AG09309 (cell line): ENCODE measurements around the gene NF1.
"Not testable (repeated sequence)": the region's sequence is repeated elsewhere in the genome, so short reads cannot be mapped to it uniquely, and the experiment has no call there.

ENCODE experiments used
- DNase-seq: peaks from one replicate; pipeline ENCODE4 v3.0.0-alpha.2; 2010; ENCODE audit warnings: low read depth
- H3K4me3 ChIP-seq: 2 replicates; pipeline ENCODE4 v1.5.1; 2011; ENCODE audit warnings: mild to moderate bottlenecking, low read depth, low read length, moderate library complexity; ENCODE audit not compliant: control insufficient read depth
- TF ChIP-seq, protein P1 (sequence below): IDR thresholded peaks from 2 replicates; pipeline ENCODE4 v1.5.1; 2011; ENCODE audit warnings: mild to moderate bottlenecking, low read depth, low read length, inconsistent platforms; ENCODE audit not compliant: insufficient read depth, control insufficient read depth; ENCODE audit errors: missing control alignments

NF1 gene

DNA sequence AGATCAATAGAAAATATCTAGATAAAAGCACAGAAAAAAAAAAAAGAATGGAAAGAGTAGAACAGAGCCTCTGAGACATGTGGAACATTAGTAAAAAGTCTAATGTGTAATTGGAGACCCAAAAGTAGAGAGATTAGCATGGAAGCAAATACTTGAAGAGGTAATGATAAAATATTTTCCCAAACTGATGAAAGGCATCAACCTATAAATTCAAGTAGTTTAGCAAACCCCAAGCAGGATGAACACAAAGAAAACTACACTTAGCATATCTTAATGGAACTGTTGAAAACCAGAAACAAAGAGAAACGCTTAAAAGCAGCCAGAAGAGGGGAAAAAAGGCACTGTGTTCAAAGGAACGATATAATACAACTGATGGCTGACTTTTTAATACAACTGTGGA lies 16.4 kb downstream of the NF1 start:
- no peak for DNase-seq
- TF ChIP-seq, protein P1, sequence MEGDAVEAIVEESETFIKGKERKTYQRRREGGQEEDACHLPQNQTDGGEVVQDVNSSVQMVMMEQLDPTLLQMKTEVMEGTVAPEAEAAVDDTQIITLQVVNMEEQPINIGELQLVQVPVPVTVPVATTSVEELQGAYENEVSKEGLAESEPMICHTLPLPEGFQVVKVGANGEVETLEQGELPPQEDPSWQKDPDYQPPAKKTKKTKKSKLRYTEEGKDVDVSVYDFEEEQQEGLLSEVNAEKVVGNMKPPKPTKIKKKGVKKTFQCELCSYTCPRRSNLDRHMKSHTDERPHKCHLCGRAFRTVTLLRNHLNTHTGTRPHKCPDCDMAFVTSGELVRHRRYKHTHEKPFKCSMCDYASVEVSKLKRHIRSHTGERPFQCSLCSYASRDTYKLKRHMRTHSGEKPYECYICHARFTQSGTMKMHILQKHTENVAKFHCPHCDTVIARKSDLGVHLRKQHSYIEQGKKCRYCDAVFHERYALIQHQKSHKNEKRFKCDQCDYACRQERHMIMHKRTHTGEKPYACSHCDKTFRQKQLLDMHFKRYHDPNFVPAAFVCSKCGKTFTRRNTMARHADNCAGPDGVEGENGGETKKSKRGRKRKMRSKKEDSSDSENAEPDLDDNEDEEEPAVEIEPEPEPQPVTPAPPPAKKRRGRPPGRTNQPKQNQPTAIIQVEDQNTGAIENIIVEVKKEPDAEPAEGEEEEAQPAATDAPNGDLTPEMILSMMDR: no peak

GRCh38 chr17:31112001-31112661 lies 17.4 kb downstream of the NF1 start:
- TF ChIP-seq, protein P1: no peak
- no peak for DNase-seq

More for the DNA sequence above, 16.4 kb downstream of the NF1 start:
- no peak overlapping the region for H3K4me3 ChIP-seq

DNA sequence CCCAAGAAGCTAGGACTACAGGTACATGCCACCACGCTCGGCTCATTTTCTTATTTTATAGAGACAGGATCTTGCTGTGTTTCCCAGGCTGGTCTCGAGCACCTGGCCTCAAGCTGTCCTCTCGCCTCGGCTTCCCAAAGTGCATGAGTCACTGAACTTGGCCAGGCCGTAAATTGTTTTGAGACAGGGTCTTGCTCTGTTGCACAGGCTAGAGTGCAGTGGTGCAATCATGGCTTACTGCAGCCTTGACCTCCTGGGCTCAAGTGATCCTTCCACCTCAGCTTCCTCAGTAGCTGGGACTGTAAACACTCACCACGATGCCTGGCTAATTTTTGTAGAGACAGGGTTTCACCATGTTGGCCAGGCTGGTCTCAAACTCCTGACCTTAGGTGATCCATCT lies 18.6 kb downstream of the NF1 start:
- DNase-seq: not testable (repeated sequence)

More at GRCh38 chr17:31112001-31112661, 17.4 kb downstream of the NF1 start:
- H3K4me3 ChIP-seq: no peak overlapping the region

DNA sequence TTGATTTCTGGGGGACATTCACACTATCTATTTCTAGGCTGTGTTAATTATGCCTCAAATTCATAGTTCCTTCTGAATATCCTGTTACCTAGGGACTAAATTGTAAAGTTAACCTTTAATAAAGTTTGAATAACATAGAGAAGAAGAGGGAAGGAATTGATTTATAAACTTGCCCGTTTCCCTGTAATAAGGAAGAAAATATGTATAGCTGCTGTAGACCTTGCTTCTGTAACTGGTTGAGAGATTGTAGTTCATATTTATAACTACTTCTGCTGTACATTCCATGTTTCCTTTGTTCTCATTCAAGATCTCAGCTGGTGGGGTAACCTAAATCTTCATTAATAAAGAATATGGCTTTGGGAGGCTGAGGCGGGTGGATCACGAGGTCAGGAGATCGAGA lies 19.2 kb downstream of the NF1 start:
- DNase-seq: no peak
- no peak overlapping the region for H3K4me3 ChIP-seq
- TF ChIP-seq, protein P1: no peak

More for the DNA sequence above, 18.6 kb downstream of the NF1 start:
- not testable (repeated sequence) for H3K4me3 ChIP-seq

- DNase-seq: no peak
- H3K4me3 ChIP-seq: no peak overlapping the region
- TF ChIP-seq, protein P1: no peak
These were observed 20.3 kb downstream of the NF1 start for GRCh38 chr17:31114956-31115555.

- no peak overlapping the region for H3K4me3 ChIP-seq
- TF ChIP-seq, protein P1: no peak
- no peak for DNase-seq
These were observed 21.4 kb downstream of the NF1 start for GRCh38 chr17:31116167-31116566.

DNA sequence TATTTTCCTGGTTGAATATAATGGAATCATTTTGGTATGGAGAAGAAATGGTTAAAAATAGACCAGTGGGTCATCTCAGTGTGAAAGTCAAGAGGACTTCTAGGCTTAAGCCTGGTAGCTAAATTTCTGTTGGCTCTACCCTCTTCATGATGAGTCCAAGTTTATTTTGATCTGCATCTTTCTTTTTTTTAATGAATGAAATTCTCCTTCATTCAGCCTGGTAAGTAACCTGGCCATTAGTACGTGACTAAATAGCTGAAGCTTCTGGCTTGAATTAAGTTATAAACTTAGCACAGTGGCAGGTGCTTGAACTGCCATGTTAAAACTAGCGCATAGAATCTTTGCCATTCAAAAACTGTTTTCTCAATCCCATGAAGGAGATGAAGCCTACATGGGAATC lies 28.0 kb downstream of the NF1 start:
- TF ChIP-seq, protein P1: no peak

More for the DNA sequence above, 28.0 kb downstream of the NF1 start:
- H3K4me3 ChIP-seq: no peak overlapping the region
- DNase-seq: no peak
